Measurements from ENCODE around the gene QPCT.

Gene QPCT

DNA sequence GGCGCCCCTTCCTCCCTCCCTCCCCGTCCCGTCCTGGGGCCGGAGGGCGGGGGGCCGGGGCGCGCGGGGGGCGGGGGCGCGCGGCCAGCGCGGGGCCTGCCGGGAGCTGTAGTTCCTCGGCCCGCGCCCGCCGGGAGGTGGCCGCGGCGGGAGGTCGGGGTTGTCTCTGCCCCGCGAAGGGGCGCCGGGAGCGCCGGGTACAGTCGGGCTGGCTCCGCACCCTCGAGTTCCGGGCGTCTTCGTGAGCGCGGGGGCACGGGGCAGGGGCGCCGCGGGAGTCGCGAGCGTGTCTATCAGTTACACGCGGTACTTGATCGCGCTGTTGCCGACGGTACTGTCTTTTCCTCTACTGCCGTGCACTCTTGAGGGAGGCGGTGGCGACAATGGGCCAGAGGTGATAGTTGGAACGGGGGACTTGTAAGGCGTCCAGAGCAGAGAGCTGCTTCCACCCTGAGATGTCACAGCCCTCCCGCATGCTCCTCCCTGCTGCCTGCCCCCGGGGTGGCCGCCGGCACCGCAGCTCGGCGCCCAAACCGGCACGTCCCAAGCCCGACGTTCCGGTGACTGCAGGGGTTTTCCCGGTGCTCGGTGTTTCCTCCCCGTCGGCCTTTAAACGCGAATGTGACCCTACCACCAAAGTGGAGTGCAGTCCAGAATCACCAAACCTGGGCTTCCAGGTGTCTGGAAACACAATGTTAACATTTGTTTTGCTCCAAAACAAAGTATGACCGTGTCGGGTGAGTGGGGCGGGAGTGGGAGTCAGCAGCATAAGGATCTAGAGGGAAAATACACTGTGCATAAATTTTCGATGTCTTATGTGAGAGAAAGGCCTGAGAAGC is 19.4 kb upstream of the QPCT start, which contains the start of gene PRKD3:
Gene PRKD3, minus strand, starts transcription at position 48 of the 839 bp plus-strand sequence. CDS start 8,309 bp downstream, outside the sequence.
- no peak for DNase-seq (ENCODE audit: low read depth)

- no peak for DNase-seq (ENCODE audit: low read depth)
These were observed 18.8 kb upstream of the QPCT start for GRCh38 chr2:37325625-37326071.

DNA sequence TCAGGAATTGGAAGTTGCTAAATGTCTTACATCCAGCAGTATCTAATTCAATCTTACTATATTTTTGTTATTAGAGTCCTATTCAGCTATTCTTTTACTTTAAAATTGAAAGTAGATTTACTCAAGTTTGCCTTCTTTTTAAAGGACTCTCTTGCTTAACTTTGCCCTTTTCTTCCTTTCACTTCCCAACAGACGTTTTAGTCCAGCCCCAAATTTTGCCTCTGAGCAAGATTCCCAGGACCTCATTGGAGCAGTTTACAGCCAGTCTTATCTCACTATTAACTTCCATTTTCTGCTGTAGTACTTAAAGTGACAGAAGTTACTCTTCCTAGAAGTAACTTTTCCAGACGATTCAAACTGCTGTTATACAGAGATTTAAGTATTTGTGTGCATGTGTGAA is 18.1 kb upstream of the QPCT start:
- DNase-seq (ENCODE audit: low read depth), result no peak

DNA sequence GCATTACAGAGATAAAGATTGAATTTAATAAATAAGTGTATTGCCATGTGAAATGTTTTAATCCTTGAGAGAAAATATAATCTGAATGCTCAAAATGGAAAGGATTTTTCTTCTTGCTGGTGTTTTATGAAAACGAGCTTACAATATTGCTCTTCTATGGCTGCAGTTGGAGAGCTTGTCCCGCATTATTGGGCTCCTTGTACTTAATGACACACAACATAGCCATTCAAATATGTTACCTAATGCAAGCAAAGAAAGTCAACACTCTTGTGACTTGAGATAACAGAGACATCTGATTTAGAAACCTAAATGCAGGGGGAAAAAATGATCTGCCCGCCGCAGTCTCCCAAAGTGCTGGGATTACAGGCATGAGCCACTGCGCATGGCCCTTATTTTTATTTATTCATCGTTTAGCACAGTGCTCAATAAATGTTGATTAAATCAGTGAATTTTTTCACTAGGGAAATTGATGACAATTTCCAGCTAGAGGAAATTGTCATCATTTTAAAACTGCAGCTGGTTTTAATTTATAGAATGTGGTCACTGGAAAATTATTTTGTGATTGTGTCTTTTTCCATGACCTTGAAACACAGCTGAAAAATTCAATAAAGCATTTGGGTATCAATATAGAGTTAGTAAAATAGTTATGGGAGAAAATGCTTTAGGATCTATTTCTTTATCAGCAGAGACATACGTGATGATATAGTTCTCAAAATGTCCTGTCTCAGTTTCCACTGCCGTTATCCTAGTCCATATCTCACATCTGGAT is 17.4 kb upstream of the QPCT start:
- DNase-seq (ENCODE audit: low read depth), result no peak

GRCh38 chr2:37330681-37331080 is 13.7 kb upstream of the QPCT start:
- no peak for DNase-seq (ENCODE audit: low read depth)

DNA sequence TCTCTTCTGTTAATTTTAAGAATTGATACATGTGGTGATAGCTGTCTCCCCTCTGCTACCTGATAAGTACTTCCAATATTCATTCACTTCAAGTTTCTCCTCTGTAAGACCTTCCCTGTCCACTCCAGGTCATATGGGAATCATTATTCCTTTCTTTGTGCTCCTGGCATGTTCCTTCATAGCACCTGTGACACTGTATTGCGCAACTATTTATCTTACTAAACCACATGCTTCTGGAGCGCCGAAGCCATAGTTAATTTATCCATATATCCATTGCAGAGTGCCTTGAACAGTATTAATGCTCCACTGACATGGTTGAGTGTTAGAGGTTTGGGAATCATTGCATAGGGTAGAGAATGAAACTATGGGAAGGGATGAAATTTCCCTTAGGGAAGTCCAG is 11.9 kb upstream of the QPCT start:
- DNase-seq (ENCODE audit: low read depth), result no peak

- DNase-seq (ENCODE audit: low read depth), result no peak
These were observed 11.2 kb upstream of the QPCT start for GRCh38 chr2:37333256-37333655.

- no peak for DNase-seq (ENCODE audit: low read depth)
These were observed 8.8 kb upstream of the QPCT start for GRCh38 chr2:37335604-37336003.

GRCh38 chr2:37337620-37338280 is 6.7 kb upstream of the QPCT start:
- no peak for DNase-seq (ENCODE audit: low read depth)

DNA sequence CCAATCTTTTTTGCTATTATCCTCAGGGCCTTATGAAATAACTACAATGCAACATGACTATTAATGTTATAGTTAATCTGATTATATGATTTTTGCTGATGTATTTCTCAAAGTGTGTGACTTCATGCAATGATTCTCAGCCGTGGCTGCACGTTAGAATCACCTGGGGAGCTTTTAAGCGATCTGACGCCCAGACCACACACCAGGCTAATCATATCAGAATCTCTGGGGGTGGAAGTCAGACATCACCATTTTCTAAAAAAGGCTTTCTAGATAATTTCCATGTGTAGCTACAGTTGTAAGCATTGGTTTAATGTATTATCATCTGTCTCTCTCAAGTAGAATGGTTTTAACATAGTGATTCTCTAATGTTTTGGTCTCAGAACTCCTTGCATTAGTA is 5.5 kb upstream of the QPCT start:
- no peak for DNase-seq (ENCODE audit: low read depth)

DNA sequence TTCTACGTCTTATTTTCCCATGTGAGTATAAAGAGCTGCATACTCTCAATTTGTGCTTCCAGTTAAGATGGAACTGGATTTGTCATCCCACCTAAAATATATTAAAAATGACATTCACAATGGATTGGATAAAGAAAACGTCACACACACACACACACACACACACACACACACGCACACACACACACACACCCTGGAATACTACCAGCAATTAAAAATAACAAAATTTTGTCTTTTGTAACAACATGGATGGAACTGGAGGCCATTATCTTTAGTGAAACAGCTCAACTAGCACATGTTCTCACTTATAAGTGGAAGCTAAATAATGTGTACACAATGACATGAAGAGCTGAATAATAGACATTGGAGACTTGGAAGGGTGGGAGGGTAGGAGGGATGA is 3.8 kb upstream of the QPCT start:
- no peak for DNase-seq (ENCODE audit: low read depth)

GRCh38 chr2:37342591-37343220 is 1.7 kb upstream of the QPCT start:
- DNase-seq (ENCODE audit: low read depth), result no peak

DNA sequence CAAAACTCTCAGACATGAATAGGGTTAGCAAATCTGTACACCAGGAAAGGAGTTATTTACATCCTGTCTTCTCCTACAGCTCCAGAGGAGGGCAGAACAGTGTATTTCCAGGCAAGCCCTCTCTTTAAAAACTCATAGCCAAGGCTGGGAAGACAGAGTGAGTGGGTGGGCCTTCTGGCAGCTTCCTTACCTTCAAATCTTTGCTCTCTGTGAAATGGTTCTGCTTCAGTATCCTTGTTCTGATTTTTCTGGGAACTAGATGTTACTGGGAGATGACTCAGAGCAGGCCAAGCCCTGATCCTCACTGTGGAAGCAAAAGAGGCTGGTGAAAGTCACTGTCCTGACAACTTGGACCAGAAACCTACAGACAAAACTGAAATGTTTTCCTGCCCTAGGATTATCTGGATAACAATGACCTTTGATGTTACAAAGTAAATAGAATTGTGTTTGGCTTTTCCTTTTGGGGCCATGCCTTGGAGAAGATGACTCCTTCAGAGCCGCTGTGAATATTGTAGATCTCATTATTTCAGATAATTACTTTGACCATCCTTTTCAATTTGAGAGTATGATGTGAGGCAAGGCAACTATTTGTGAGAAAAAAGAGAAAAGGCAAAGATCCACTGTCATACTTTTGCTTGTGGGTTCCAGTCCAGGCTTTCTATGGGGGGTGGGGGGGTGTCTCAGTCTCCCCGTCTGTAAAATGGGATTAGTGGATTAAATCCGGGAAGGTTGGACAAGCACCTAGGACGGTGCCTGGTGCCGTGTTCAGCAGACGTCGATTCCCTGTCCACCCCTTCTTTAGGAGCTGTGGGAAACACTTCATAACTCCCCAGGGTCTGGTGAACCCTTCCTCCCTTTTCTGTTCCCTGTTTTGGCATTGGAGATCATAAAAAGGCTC is 644 bp upstream of the QPCT start:
- DNase-seq (ENCODE audit: low read depth), result no peak

DNA sequence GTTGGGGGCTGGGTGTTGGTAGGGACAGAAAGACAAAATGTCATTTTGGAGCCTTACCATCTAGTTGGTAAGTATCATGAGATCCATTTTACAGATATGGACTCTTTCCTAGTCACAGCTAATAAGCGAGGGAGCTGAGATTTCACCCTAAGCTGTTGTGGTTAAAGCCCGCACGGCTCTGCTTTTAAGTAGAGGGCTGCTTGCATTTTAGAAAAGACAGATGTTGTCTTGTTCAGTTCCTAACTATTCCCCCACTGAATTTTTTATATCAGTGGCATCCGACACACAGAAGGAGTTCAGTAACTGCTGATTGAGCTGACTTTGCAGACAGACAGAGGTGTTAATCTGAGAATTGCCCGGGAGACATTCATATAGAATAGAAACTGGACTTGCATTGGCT is 3.7 kb downstream of the QPCT start:
- no peak for DNase-seq (ENCODE audit: low read depth)

DNA sequence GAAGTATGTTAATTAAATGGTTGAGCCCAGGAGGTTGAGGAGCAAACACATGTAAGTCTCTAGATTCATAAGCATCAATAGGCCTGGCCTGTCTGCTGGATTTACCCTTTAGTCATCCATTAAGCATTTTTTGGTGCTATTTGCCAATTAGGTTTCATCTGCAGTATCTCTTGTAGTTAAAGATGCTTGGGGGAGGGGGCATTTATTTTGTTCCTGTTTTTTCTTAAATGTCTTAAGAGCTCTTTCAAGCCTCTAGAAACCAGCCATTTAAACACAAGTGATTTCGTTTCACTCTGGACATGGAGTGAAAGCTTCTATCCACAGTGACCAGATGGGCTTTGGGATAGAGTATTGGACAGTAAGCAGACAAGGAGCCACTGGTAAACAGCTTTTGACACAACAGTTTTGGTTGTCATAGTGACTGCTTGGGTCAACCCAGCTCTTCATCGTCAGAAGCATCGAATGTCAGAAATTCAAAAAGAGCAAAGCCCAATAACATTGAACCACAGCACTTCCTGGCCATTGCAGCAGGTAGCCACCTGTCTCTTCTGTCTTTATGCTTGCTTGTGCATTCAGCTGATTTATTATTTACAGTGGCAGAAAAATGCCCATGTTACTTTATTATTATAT is 4.9 kb downstream of the QPCT start:
- no peak for DNase-seq (ENCODE audit: low read depth)

GRCh38 chr2:37350034-37350433 is 5.6 kb downstream of the QPCT start:
- no peak for DNase-seq (ENCODE audit: low read depth)

DNA sequence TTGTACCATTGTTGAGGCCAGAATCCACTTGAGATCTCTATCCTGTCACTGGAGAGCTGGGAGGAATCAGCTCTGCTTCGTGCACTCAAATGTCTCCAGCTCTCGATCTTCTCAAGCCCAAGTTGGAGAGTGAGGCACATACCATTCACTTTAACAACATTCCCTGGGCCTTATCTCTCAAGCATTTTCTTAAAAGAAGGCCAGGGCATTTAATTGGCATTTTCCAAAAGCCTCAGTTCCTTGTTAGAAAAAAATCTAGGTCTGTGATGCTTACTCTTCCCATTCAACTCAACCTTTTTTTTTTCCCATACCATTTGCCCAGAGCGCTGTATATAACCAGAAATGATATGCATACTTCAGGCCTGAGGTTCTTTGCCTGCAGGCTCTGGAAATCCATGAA is 10.1 kb downstream of the QPCT start:
- DNase-seq (ENCODE audit: low read depth), result no peak

- no peak for DNase-seq (ENCODE audit: low read depth)
These were observed 11.3 kb downstream of the QPCT start for GRCh38 chr2:37355735-37356134.

- DNase-seq (ENCODE audit: low read depth), result no peak
These were observed 11.9 kb downstream of the QPCT start for GRCh38 chr2:37356299-37356698.

DNA sequence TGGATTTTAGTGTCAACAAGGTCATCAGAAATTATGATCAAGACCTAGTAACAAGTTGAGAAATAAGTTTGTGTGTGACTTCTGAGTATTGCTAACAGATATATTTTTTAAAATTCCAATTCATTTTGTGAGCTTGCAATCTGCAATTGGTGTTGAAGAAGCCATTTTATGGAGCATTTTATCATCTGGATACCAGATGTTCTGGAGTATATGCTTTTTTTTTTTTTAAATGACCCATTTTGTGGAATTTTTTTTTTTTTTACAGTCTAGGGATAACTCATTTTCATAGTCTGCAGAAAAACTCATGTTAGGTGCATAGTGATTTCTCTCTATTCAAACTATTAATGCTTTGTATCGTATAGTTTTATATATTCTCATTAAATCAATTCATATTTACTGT is 12.6 kb downstream of the QPCT start:
- DNase-seq (ENCODE audit: low read depth), result no peak

- no peak for DNase-seq (ENCODE audit: low read depth)
These were observed 13.1 kb downstream of the QPCT start for GRCh38 chr2:37357530-37357929.
